ENCODE data around the gene AATF.

AATF gene

GRCh38 chr17:36931096-36931696 lies 17.6 kb upstream of the AATF start:
- DNase-seq = no peak

GRCh38 chr17:36931697-36932382 lies 16.9 kb upstream of the AATF start:
- DNase-seq = no peak

GRCh38 chr17:36932383-36932693 lies 16.4 kb upstream of the AATF start:
- no peak for DNase-seq

- no peak for DNase-seq
Measured at GRCh38 chr17:36932694-36933511, 15.9 kb upstream of the AATF start.

- DNase-seq = no peak
Measured at GRCh38 chr17:36933512-36934143, 15.1 kb upstream of the AATF start.

- no peak for DNase-seq
Measured at GRCh38 chr17:36934144-36934691, 14.5 kb upstream of the AATF start.

GRCh38 chr17:36934692-36935630 lies 13.8 kb upstream of the AATF start:
- no peak for DNase-seq

GRCh38 chr17:36935671-36936454 lies 12.9 kb upstream of the AATF start:
- DNase-seq = peak; percentile 38

- no peak for DNase-seq
Measured at GRCh38 chr17:36936455-36937000, 12.2 kb upstream of the AATF start.

- DNase-seq = no peak
Measured at GRCh38 chr17:36937001-36937958, 11.5 kb upstream of the AATF start, which contains the start of gene LHX1. Gene LHX1, plus strand, starts transcription at chr17:36937475. Its CDS starts 723 bp downstream, at chr17:36938198.

- peak; percentile 34 for DNase-seq
Measured at GRCh38 chr17:36937959-36938565, 10.7 kb upstream of the AATF start.

- peak; percentile 32 for DNase-seq
Measured at GRCh38 chr17:36938566-36939051, 10.1 kb upstream of the AATF start.

- DNase-seq = no peak
Measured at GRCh38 chr17:36939052-36939801, 9.5 kb upstream of the AATF start.

- DNase-seq = no peak
Measured at GRCh38 chr17:36939802-36940312, 8.9 kb upstream of the AATF start.

- DNase-seq = no peak
Measured at GRCh38 chr17:36940313-36941264, 8.2 kb upstream of the AATF start.

GRCh38 chr17:36941265-36942010 lies 7.3 kb upstream of the AATF start:
- DNase-seq = no peak
